ENCODE measurements around the gene ARL10. TPM values are rescaled to one million over a fixed set of nuclear protein-coding genes. Genes with fewer than 3 reads are reported as not detected.

Gene ARL10
- total RNA-seq, 2 donors from 2014 or later: 8.0 to 8.2 TPM

DNA sequence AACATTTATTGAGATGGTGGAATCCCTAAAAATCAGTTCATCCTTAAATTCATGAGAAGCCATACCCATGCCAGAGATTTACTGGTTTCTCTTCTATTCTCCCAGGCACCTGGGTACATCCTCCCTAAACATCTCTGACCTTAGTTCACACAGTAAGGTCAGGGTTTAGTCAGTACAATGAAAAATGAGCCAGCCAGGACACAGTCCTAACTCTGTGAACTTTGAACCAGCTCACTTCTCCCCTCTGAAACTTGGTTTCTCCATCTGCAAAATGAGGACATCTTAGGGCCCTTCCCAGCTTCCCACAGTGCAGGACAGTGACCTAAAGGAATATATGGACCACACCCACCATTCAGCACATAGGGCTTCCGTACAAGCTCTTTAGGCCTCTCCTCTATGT is 21.2 kb downstream of the ARL10 start:
- DNase-seq (no peak), ATAC-seq (no peak)
- intact Hi-C loops (cut with DNase I): no loop called here

DNA sequence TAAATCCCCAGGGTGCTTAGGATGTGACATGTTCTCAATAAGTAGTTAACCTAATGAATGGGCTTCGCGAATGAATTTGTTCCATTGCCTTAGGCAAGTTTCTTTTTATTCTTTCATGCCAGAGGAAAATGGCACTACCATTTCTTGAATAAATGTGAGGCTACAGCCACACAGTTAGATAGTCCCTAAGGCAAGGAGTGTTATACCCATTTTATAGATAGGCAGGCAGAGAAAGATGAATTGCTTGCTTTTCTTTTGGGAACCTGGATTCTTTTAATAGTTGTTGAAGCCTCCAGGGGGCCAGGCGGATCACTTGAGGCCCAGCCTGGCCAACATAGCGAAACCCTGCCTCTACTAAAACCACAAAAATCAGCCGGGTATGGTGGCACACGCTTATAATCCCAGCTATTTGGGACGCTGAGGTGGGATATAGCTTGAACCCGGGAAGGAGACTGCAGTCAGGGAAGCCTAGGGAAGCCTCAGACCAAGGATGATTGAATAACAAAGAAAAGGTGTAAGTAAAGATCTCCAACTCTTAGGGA is 22.2 kb downstream of the ARL10 start:
- ATAC-seq (no peak), DNase-seq (no peak)
- intact Hi-C loops (cut with DNase I): no loop called here

GRCh38 chr5:176388003-176388443 is 22.7 kb downstream of the ARL10 start:
- no peak for DNase-seq
- peak in 1 of 2 donors; percentile 1 for ATAC-seq
- intact Hi-C loops (cut with DNase I): no loop called here

DNA sequence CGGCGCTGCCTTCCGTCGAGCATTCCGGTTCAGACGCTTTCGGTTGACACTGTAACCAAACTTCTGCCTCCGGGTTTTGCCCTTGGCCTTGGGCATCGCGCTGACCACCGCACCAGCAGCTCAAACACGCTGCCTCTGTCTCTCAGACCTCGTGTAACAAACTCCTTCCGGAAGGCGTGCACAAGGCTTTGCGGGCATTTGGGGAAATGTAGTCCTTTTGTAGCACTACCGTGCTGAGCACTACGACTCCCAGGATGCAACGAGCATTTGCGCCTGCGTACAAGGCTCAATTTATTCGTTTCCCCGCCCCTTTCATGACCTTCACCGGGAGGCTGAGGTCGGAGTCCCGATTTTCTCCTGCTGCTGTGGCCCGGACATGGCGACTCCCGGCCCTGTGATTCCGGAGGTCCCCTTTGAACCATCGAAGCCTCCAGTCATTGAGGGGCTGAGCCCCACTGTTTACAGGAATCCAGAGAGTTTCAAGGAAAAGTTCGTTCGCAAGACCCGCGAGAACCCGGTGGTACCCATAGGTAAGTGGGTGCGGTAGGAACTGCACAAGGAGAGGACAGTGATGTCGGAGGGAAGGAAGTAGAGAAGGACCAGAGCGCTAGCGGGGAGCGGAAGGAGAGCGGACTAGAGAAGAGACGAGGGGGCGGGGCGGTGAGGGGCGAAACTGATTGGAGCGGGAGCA is 23.3 kb downstream of the ARL10 start, which contains the start of the genes HIGD2A and NOP16:
TSS of gene HIGD2A (plus strand) at position 308 of the 691 bp plus-strand sequence. CDS start at position 377, 69 bp downstream.
TSS of gene NOP16 (minus strand) at position 155 of the 691 bp plus-strand sequence. CDS start at position 96, 59 bp downstream.
- peak; percentile 100 for DNase-seq
- intact Hi-C loops (cut with DNase I): no loop called here

GRCh38 chr5:176389135-176390123 is 24.1 kb downstream of the ARL10 start:
- intact Hi-C loops (cut with DNase I): no loop called here
- ATAC-seq (peak; percentile 24 to 36), DNase-seq (no peak)

More for the DNA sequence above, 23.3 kb downstream of the ARL10 start, which contains the start of the genes HIGD2A and NOP16:
- ATAC-seq: peak; percentile 96

DNA sequence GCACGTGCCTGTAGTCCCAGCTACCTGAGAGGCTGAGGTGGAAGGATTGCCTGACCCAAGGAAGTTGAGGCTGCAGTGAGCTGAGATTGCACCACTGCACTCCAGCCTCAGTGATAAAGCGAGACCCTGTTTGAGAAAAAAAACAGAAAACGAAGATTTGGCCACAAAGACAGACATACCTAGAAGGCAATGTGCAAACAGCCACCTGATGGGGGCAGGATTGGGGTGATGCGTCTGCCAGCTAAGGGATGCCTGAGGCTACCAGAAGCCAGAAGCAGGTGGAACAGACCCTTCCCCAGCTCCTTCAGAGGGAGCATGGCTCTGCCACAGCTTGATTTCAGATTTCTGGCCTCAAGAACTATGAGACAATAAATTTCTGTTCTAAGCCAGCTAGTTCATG is 26.2 kb downstream of the ARL10 start:
- DNase-seq: no peak
- intact Hi-C loops (cut with DNase I): no loop called here

GRCh38 chr5:176391999-176392398 is 26.7 kb downstream of the ARL10 start:
- DNase-seq (no peak), ATAC-seq (no peak)
- intact Hi-C loops (cut with DNase I): no loop called here

More for the DNA sequence above, 26.2 kb downstream of the ARL10 start:
- no peak for ATAC-seq

DNA sequence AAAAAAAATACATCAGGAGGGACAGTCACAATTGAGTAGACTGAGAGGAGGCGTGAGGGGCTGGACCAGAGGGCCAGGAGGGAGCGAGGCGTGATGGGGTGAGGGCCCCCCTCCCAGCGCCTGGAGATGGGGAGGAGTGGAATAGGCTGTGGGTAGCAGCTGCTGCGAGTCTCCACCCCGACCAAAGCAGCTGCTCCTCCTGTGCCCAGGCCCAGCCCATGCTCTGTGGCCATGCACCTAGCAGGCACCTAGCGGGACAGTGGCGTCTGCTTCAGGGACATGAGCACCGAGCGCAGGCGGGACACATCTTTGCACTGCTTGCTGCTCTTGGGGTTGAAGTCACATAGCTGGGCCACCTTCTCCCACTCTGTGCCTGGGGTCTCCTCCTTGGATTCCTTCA is 27.2 kb downstream of the ARL10 start:
- ATAC-seq: no peak
- intact Hi-C loops (cut with DNase I): no loop called here
- no peak for DNase-seq

DNA sequence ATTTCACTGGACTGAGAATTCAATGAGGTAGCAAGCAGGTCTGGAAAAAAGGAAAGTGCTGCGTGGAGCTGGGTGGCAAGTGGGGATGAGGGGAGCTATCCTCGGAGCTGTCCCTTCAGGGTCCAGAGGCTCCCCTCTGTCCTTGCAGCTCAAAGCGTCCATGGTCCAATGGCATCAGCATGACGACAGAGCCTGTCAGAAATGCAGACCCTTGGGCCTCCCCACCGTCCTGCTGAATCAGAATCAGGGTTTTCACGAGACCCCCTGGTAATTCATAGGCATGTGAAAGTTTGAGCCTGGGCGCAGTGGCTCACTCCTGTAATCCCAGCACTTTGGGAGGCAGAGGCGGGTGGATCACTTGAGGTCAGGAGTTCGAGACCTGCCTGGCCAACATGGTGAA is 28.8 kb downstream of the ARL10 start:
- intact Hi-C loops (cut with DNase I): no loop called here
- ATAC-seq (no peak), DNase-seq (no peak)

GRCh38 chr5:176394881-176395675 is 29.8 kb downstream of the ARL10 start:
- intact Hi-C loops (cut with DNase I): no loop called here
- ATAC-seq (peak; percentile 84 to 89), DNase-seq (peak; percentile 61)

- DNase-seq (no peak), ATAC-seq (peak in 1 of 2 donors; percentile 9)
- intact Hi-C loops (cut with DNase I): no loop called here
These were observed 31.0 kb downstream of the ARL10 start for GRCh38 chr5:176396330-176396729.

- intact Hi-C loops (cut with DNase I): no loop called here
- DNase-seq (no peak), ATAC-seq (no peak)
These were observed 32.6 kb downstream of the ARL10 start for GRCh38 chr5:176397736-176398420.

- DNase-seq (no peak), ATAC-seq (peak; percentile 51 to 57)
- intact Hi-C loops (cut with DNase I): no loop called here
These were observed 35.3 kb downstream of the ARL10 start for GRCh38 chr5:176400382-176401156.

DNA sequence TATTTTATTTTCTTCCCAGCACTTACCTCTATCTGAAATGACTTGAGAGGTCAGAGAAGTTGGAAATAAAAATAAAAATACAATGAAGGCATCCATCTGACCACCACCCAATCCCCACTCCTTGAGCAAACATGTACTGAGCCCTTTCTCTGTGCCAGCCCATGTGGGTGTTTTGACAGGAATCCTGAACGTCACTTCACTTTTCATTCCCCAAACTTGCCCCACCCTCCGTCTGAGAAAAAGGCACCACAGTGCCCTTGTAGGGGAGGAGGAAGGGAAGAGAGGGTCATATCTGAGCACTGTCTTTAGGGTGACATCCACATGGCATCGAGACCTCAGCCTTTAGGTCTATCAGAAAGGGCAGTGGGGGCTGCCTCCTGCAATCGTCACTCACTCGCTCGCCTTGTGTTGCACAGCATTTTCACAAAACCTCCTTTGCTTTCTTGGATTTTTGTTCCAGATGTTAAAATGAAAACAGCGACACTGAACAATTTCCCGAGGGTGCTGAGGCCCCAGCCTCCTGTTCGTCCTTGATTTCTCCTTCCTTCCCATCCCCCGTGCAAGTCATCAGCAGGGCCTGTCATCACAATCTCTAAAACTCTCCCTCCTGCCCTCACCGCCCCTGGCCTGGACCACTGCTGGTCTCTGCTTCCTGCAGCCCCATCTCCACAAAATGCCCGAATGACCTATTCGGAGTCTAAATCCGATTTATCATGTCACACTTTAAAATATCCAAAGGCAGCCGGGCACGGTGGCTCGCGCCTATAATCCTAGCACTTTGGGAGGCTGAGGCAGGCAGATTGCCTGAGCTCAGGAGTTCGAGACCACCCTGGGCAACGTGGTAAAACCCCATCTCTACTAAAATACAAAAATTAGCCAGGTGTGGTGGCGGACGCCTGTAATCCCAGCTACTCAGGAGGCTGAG is 36.3 kb downstream of the ARL10 start:
- ATAC-seq (peak; percentile 18 to 29), DNase-seq (no peak)
- intact Hi-C loops (cut with DNase I): no loop called here

DNA sequence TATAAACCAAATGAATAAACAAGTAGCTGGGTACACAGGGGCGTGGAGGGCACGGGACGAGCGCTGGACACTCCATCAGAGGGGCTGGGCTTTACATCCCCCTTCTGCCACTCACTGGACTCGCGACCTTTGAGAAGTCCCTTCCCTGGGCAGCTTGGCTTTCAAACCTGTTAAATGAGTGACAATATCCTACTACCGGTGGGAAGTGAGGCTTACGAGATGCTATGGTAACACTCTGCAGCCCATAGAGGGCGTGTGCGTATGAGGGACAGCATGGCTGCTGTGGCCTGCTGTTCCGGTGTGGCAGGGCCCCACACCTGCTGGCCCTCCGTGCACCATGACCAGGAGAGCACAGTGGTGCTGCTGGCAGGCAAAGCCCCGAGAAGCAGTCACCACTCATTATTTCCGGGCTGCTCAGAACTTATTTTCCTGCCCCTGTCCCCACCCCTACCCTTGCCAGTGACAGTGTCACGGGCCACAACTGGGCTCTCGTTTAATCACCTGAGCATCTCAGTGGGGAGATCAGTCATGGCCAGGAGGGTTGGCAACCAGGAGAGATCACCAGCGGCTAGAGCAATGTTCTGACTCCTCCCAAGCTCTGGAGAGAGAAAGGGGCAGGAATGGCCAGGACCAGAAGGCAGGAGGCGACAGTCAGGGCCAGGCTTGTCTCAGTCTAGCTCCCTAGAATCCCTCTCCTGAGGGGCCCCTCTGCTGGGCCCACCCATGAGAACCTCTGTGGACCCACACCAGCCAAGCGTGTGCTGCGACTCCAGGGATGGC is 40.6 kb downstream of the ARL10 start:
- intact Hi-C loops (cut with DNase I): no loop called here
- no peak for DNase-seq
- no peak for ATAC-seq

All from left cardiac atrium (tissue), 4 donors.